Ascending aorta (tissue), 2 donors: ENCODE data around the gene BRINP1. TPM values are rescaled to one million over a fixed set of nuclear protein-coding genes. Genes with fewer than 3 reads are reported as not detected.

Source experiments
- DNase-seq, 2 donors: peaks; one replicate each; pipeline ENCODE4 v3.0.0-alpha.2; 2019; ENCODE audit warnings: low spot score in 2 of 2
- H3K27ac ChIP-seq, 2 donors: fragments of 200-600 bp; sonication (generic); one replicate each; pipeline ENCODE4 v1.5.1; 2016 to 2017; ENCODE audit warnings: mild to moderate bottlenecking in 1 of 2
- H3K27me3 ChIP-seq: fragments of 200-600 bp; sonication (generic); one replicate; pipeline ENCODE4 v1.5.1; 2017
- H3K36me3 ChIP-seq, 2 donors: fragments of 200-600 bp; sonication (generic); one replicate each; pipeline ENCODE4 v1.5.1; 2016
- H3K4me1 ChIP-seq, 2 donors: fragments of 200-600 bp; sonication (generic); one replicate each; pipeline ENCODE4 v1.5.1; 2016 to 2017; ENCODE audit warnings: mild to moderate bottlenecking in 1 of 2
- H3K4me3 ChIP-seq, 2 donors: fragments of 200-600 bp; sonication (generic); one replicate each; pipeline ENCODE4 v1.5.1; 2016 to 2017; ENCODE audit warnings: mild to moderate bottlenecking in 1 of 2
- H3K9me3 ChIP-seq, 2 donors: fragments of 200-600 bp; sonication (generic); one replicate each; pipeline ENCODE4 v1.5.1; 2016
- CTCF ChIP-seq, 3 experiments: fragments of 200-600 bp in 2 of 3; fragments of 450-650 bp in 1 of 3; sonication (generic) in 2 of 3; IDR thresholded peaks; one replicate each; pipeline ENCODE4 v1.5.1; 2016 to 2019; ENCODE audit warnings: antibody characterized with exemption in 3 of 3, mild to moderate bottlenecking in 1 of 3, moderate library complexity in 1 of 3
- intact Hi-C: fragments of 100-400 bp; cut with DNase I; formaldehyde crosslinking; loops from one replicate; pipeline ENCODE4 v1.15.1; 2023
- total RNA-seq: library from RNA; depleted of rRNA; stranded (reverse); fragments of >200 nt; gene quantifications from one replicate; pipeline ENCODE4 v1.1.0, GENCODE V29; 2016

BRINP1 gene
- total RNA-seq, 1 donor from 2014 or later: not detected

DNA sequence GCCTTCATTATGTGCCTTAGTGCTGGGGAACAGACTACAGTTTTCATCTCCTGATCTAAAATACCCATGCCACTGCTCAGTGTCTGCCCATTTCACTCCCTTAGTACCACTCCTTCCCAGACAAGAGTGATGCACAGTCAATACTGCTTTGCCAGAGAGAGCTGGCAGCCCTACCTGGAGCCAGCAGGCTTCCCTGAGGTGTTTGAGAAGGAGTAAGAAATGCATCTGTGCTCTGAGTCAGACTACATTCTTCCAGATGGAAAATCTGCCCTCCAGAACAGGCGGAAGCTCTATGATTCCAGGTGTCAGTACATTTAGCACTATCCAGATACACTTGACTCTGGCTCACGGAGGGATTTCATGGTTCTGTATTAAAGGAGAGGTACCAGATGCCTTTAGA is 209.8 kb downstream of the BRINP1 start:
- Histone ChIP-seq H3K9me3 (no peaks in the 10 kb centered on the region), H3K4me3 (no peak overlapping the region), H3K27ac (no peak overlapping the region), H3K27me3 (no peaks in the 10 kb centered on the region), H3K4me1 (no peaks in the 10 kb centered on the region), H3K36me3 (no peaks in the 10 kb centered on the region)
- intact Hi-C loops: no loop called here
- TF ChIP-seq CTCF (IDR thresholded peaks at IDR 0.05): no peak
- DNase-seq: no peak

- H3K27ac ChIP-seq: no peak overlapping the region
- no peak overlapping the region for H3K4me3 ChIP-seq
- TF ChIP-seq CTCF (IDR thresholded peaks at IDR 0.05): no peak
- no peak for DNase-seq
- H3K36me3 ChIP-seq: no peaks in the 10 kb centered on the region
- no peaks in the 10 kb centered on the region for H3K27me3 ChIP-seq
- intact Hi-C loops: no loop called here
- no peaks in the 10 kb centered on the region for H3K4me1 ChIP-seq
- H3K9me3 ChIP-seq: no peaks in the 10 kb centered on the region
Observed at GRCh38 chr9:119157196-119157595, 212.0 kb downstream of the BRINP1 start.

GRCh38 chr9:119156354-119156753 is 212.9 kb downstream of the BRINP1 start:
- H3K36me3 ChIP-seq: no peaks in the 10 kb centered on the region
- H3K4me1 ChIP-seq: no peaks in the 10 kb centered on the region
- H3K27me3 ChIP-seq: no peaks in the 10 kb centered on the region
- no peak overlapping the region for H3K27ac ChIP-seq
- intact Hi-C loops: no loop called here
- no peaks in the 10 kb centered on the region for H3K9me3 ChIP-seq
- no peak for DNase-seq
- no peak for TF ChIP-seq CTCF (IDR thresholded peaks at IDR 0.05)
- no peak overlapping the region for H3K4me3 ChIP-seq

GRCh38 chr9:119154527-119154926 is 214.7 kb downstream of the BRINP1 start:
- no peaks in the 10 kb centered on the region for H3K9me3 ChIP-seq
- H3K4me1 ChIP-seq: no peaks in the 10 kb centered on the region
- H3K27ac ChIP-seq: no peak overlapping the region
- H3K36me3 ChIP-seq: no peaks in the 10 kb centered on the region
- DNase-seq: no peak
- TF ChIP-seq CTCF (IDR thresholded peaks at IDR 0.05): no peak
- intact Hi-C loops: no loop called here
- no peak overlapping the region for H3K4me3 ChIP-seq
- no peaks in the 10 kb centered on the region for H3K27me3 ChIP-seq

DNA sequence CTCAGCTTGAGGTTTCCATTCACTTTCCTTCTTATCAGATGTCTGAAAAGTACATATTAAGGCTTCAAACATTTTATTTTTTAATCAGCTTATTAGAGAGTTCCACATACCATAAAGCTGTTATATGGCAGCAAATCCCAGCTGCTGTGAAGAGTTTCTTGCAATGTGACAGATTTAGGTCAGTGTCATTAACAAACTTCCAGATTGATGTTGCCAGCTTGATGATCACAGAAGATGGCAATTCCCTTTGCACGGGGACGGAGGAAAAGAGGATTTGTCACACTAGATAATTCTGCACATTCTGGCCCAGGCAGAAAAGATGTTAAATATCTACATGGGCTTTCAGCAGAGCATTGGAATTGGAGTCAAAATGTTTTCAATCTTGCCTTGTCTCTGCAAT is 215.8 kb downstream of the BRINP1 start:
- intact Hi-C loops: no loop called here
- Histone ChIP-seq H3K4me3 (no peak overlapping the region), H3K9me3 (no peaks in the 10 kb centered on the region), H3K27ac (no peak overlapping the region), H3K36me3 (no peaks in the 10 kb centered on the region), H3K4me1 (no peaks in the 10 kb centered on the region), H3K27me3 (no peaks in the 10 kb centered on the region)
- no peak for DNase-seq
- no peak for TF ChIP-seq CTCF (IDR thresholded peaks at IDR 0.05)

- no peak overlapping the region for H3K27ac ChIP-seq
- H3K4me1 ChIP-seq: no peaks in the 10 kb centered on the region
- intact Hi-C loops: no loop called here
- no peak for DNase-seq
- TF ChIP-seq CTCF (IDR thresholded peaks at IDR 0.05): no peak
- no peaks in the 10 kb centered on the region for H3K27me3 ChIP-seq
- H3K36me3 ChIP-seq: no peaks in the 10 kb centered on the region
- H3K4me3 ChIP-seq: no peak overlapping the region
- no peaks in the 10 kb centered on the region for H3K9me3 ChIP-seq
Observed at GRCh38 chr9:119148855-119149254, 220.4 kb downstream of the BRINP1 start.
